ENCODE measurements around the gene SORCS2. TPM values are rescaled to one million over a fixed set of nuclear protein-coding genes. Genes with fewer than 3 reads are reported as not detected.

Gene SORCS2
- total RNA-seq, 2 donors from 2014 or later, result 0.21 to 0.92 TPM

DNA sequence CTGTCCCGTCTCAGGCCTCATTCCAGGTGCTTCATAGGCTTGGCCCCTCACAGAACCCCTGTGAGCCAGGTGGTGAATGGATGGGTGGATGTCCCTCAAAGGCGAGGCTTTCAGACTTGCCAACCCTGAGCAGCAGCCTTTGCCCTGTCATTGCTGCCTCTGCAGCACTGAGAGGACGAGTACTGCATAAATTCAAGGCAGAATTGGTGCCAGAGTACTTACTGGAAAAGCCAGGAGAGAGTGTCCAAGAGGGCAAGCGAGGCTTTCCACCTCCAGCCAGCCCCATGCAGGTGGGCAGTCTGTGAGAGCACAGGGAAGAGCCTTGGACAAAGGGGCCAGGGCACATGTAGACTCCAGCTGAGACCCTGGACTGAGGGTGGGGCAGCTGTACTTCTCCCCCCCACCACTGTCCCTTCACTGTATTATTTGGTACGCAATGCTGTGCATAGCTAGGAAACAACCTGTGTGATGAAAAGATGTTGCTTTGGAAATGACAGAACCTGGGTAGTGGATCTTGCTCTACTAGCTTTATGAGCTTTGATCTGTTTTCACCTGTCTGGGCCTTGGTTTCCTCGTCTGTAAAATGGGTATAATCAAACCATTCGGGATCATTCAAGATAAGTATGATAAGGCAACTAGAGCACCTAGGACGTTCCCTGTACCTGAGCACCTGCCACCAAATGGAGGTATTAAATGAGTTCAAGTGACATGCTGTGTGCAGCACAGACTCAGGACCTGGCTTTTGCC, 467.3 kb downstream of the SORCS2 start:
- no peak for ATAC-seq
- DNase-seq, result no peak
- intact Hi-C loops (cut with DNase I, micrococcal nuclease), result no loop called here

- ATAC-seq, result no peak
- no peak for DNase-seq
- intact Hi-C loops (cut with DNase I, micrococcal nuclease), result no loop called here
Observed at GRCh38 chr4:7660176-7661039, 468.1 kb downstream of the SORCS2 start.

GRCh38 chr4:7661066-7661748, 468.9 kb downstream of the SORCS2 start:
- intact Hi-C loops (cut with DNase I, micrococcal nuclease), result no loop called here
- ATAC-seq, result no peak
- DNase-seq, result no peak

GRCh38 chr4:7661846-7662506, 469.6 kb downstream of the SORCS2 start:
- ATAC-seq, result no peak
- intact Hi-C loops (cut with DNase I, micrococcal nuclease), result no loop called here
- no peak for DNase-seq

GRCh38 chr4:7662507-7662846, 470.1 kb downstream of the SORCS2 start:
- DNase-seq (no peak), ATAC-seq (no peak)
- intact Hi-C loops (cut with DNase I, micrococcal nuclease), result no loop called here

DNA sequence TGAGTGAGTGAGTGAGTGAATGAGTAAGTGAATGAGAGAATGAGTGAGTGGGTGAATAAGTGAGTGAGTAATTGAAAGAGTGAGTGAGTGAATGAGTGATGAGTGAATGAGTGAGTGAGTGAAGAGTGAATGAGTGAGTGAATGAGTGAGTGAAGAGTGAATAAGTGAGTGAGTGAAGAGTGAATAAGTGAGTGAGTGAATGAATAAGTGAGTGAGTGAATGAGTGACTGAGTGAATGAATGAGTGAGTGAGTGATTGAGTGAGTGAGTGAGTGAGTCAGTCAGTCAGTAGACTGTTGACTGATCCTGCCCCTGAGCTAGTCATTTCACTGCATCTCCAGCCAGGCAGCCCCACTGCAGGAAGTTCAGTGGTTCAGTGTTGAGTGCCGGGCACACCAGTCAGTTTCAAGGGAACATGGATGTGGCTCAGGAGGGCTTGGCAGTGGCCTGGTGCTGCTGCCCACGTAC, 470.8 kb downstream of the SORCS2 start:
- intact Hi-C loops (cut with DNase I, micrococcal nuclease), result no loop called here
- DNase-seq, result no peak
- no peak for ATAC-seq

GRCh38 chr4:7664106-7664505, 471.8 kb downstream of the SORCS2 start:
- intact Hi-C loops (cut with DNase I, micrococcal nuclease), result no loop called here
- ATAC-seq, result no peak
- DNase-seq, result no peak

GRCh38 chr4:7665321-7665720, 473.0 kb downstream of the SORCS2 start:
- intact Hi-C loops (cut with DNase I, micrococcal nuclease), result no loop called here

GRCh38 chr4:7666011-7666410, 473.7 kb downstream of the SORCS2 start:
- no peak for DNase-seq
- no peak for ATAC-seq
- intact Hi-C loops (cut with DNase I, micrococcal nuclease), result no loop called here

More at GRCh38 chr4:7665321-7665720, 473.0 kb downstream of the SORCS2 start:
- no peak for DNase-seq
- ATAC-seq, result no peak

GRCh38 chr4:7666744-7667143, 474.4 kb downstream of the SORCS2 start:
- DNase-seq, result no peak
- no peak for ATAC-seq
- intact Hi-C loops (cut with DNase I, micrococcal nuclease), result no loop called here

DNA sequence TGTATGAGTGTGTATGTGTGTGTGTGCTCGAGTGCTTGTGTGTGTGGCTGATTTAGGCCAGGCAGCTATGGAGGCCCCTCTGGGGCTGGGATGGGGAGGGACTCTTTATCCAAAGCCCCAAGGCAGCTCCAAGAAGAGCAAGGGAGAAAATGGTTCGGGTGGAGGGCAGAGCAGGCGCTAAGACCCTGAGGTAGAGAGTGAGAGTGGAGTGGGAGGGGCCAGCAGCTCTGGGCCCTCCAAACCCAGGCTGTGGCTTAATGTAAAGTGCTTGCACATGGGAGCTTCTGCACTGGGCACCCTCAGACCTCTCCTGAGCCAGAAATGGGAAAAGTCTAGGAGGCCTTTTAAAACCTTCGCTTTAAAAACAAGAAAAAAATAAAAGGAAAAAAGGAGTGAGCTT, 475.9 kb downstream of the SORCS2 start:
- no peak for DNase-seq
- no peak for ATAC-seq
- intact Hi-C loops (cut with DNase I, micrococcal nuclease), result no loop called here

- no peak for DNase-seq
- intact Hi-C loops (cut with DNase I, micrococcal nuclease), result no loop called here
- no peak for ATAC-seq
Observed at GRCh38 chr4:7668826-7669225, 476.5 kb downstream of the SORCS2 start.

GRCh38 chr4:7672601-7673000, 480.3 kb downstream of the SORCS2 start:
- intact Hi-C loops (cut with DNase I, micrococcal nuclease), result no loop called here
- ATAC-seq, result no peak
- no peak for DNase-seq

DNA sequence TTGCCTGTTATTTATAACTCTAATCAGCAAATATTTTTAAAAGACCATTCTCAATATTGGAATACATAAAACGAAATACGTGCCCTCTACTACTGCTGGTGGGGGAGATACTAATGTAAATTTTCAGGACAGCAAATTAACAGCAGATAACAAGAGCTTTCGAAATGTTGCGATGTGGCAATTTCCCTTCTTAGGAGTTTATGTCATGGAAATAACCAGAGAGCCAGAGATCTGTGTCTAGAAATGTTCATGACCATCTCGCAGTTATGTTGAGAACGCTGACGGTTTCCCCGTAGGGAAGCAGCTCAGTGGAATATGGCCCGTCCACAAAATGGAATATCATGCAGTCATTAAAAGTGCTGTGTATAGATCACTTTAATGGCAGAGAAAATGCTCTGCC, 480.8 kb downstream of the SORCS2 start:
- no peak for DNase-seq
- intact Hi-C loops (cut with DNase I, micrococcal nuclease), result no loop called here
- ATAC-seq, result no peak

GRCh38 chr4:7674706-7675105, 482.4 kb downstream of the SORCS2 start:
- DNase-seq, result no peak
- ATAC-seq, result no peak
- intact Hi-C loops (cut with DNase I, micrococcal nuclease), result no loop called here

DNA sequence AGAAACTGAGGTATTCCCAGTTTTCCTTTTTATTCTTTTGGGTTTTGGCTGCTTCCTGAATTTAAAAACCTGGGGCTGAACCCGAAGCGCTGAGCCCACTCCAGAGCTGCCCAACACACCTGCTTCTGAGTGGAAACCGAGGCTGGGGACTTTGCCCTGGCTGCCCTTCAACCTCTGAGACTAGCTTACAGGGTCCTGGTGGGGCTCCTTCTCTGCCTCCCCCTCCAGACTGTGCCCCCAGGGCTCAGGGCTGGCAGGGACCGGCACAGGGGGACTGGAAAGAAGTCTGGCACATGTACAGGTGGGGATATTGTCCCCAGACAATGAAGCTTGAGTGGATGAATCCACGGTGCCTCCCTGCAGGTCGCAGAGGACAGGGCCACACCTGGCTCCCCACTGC, 482.8 kb downstream of the SORCS2 start:
- DNase-seq, result no peak
- intact Hi-C loops (cut with DNase I, micrococcal nuclease), result no loop called here
- no peak for ATAC-seq

DNA sequence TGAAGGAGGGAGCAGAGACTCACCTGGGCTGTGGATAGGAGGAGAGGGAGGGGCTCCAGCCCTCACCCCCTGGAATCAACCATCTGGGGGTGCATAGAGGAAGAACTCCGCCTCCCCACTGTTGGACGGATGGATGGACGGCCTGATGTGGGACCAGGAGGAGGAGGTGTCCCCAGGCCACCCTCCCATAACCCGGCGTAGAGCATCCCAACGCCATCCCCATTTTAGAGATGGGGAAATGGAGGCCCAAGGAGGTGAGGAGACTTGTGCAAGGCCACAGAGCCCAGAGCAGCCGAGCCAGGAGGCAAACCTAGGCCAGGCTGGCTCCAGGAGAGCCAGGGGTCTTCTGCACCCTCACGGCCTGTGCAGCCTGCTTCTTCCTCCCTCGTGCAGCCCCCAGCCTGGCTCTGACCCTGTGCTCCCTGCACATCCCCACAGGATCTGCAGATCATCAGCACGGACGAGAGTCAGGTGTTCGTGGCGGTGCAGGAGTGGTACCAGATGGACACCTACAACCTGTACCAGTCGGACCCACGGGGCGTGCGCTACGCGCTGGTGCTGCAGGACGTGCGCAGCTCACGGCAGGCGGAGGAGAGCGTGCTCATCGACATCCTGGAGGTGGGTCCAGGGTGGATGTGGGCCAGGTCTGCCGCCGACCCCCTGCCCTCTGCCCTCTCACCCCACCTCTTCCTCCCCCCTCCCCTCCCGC, 483.4 kb downstream of the SORCS2 start:
- ATAC-seq (no peak), DNase-seq (no peak)
- intact Hi-C loops (cut with DNase I, micrococcal nuclease), result no loop called here

DNA sequence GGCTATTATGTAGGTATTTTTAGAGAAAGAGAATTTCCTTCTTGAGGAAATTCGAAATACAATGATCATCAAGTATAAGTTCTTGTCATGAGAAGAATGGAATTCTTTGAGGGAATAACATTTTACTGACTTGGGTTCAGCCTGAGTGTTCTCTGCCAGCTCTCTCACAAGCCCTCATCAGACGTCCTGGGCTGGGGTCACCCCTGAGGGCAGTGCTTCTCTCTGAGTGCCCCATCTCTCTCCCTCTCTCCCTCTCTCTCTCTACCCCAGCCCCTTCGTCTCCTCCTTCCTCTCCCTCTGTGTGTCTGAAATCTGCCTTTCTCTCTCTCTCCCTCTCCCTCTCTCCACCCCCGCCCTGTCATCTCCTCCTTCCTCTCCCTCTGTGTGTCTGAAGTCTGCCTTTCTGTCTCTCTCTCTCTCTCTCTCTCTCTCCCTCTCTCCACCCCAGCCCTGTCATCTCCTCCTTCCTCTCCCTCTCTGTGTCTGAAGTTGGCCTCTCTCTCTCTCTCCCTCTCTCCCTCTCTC, 484.1 kb downstream of the SORCS2 start:
- intact Hi-C loops (cut with DNase I, micrococcal nuclease), result no loop called here

More for the DNA sequence above, 484.1 kb downstream of the SORCS2 start:
- DNase-seq (no peak), ATAC-seq (no peak)

Data from left colon (tissue), 2 donors.